Mesenchymal stem cell (in vitro differentiated cells and primary cell): ENCODE data around the gene HCN3.

Source experiments
- DNase-seq: peaks from one replicate; pipeline ENCODE4 v3.0.0-alpha.2; 2013
- H2AFZ ChIP-seq: one replicate; pipeline ENCODE4 v1.6.1; 2013; ENCODE audit warnings: low read depth, mild to moderate bottlenecking, control low read depth, inconsistent platforms, low read length, moderate library complexity
- H2AK5ac ChIP-seq: 2 replicates; pipeline ENCODE4 v1.6.1; 2013; ENCODE audit warnings: low read length, moderate library complexity, mild to moderate bottlenecking, inconsistent platforms; ENCODE audit not compliant: severe bottlenecking
- H2BK120ac ChIP-seq: one replicate; pipeline ENCODE4 v1.6.1; 2013; ENCODE audit warnings: low read depth, mild to moderate bottlenecking, inconsistent platforms, low read length, moderate library complexity
- H2BK12ac ChIP-seq, 2 experiments: one replicate each; pipeline ENCODE4 v1.6.1; 2013; ENCODE audit warnings: inconsistent platforms in 2 of 2, low read length in 2 of 2, mild to moderate bottlenecking in 2 of 2, moderate library complexity in 2 of 2, control low read depth in 1 of 2
- H2BK15ac ChIP-seq: one replicate; pipeline ENCODE4 v1.6.1; 2013; ENCODE audit warnings: mild to moderate bottlenecking, low read depth, inconsistent platforms; ENCODE audit not compliant: poor library complexity, severe bottlenecking
- H2BK5ac ChIP-seq: 2 replicates; pipeline ENCODE4 v1.6.1; 2013; ENCODE audit warnings: low read depth, mild to moderate bottlenecking, low read length, control low read depth, inconsistent platforms; ENCODE audit not compliant: poor library complexity, severe bottlenecking
- H3K14ac ChIP-seq, 2 experiments: one replicate each; pipeline ENCODE4 v1.6.1; 2013; ENCODE audit warnings: inconsistent platforms in 2 of 2, low read length in 2 of 2, control low read depth in 1 of 2, mild to moderate bottlenecking in 1 of 2, moderate library complexity in 1 of 2
- H3K18ac ChIP-seq, 2 experiments: one replicate each; pipeline ENCODE4 v1.6.1; 2013; ENCODE audit warnings: inconsistent platforms in 2 of 2, low read length in 2 of 2, control low read depth in 1 of 2, low read depth in 1 of 2, mild to moderate bottlenecking in 1 of 2
- H3K23ac ChIP-seq, 2 experiments: one replicate each; pipeline ENCODE4 v1.6.1; 2013; ENCODE audit warnings: inconsistent platforms in 2 of 2, low read length in 2 of 2, mild to moderate bottlenecking in 2 of 2, moderate library complexity in 2 of 2, control low read depth in 1 of 2
- H3K27ac ChIP-seq: 2 replicates; pipeline ENCODE4 v1.5.1; 2013; ENCODE audit warnings: mild to moderate bottlenecking, moderate library complexity, low read length, control low read depth, inconsistent platforms; ENCODE audit not compliant: poor library complexity, severe bottlenecking
- H3K27me3 ChIP-seq, 2 experiments: 2 replicates each; pipeline versions ENCODE4 v1.6.1 to v1.7.0; 2013; ENCODE audit warnings: low read length in 2 of 2, mild to moderate bottlenecking in 2 of 2, moderate library complexity in 2 of 2, control low read depth in 1 of 2, inconsistent platforms in 1 of 2; ENCODE audit not compliant: control insufficient read depth in 1 of 2, insufficient read depth in 1 of 2
- H3K36me3 ChIP-seq, 2 experiments: 2 replicates each; pipeline versions ENCODE4 v1.6.1 to v1.7.0; 2013; ENCODE audit warnings: low read length in 2 of 2, control low read depth in 1 of 2, inconsistent platforms in 1 of 2, low read depth in 1 of 2, mild to moderate bottlenecking in 1 of 2; ENCODE audit not compliant: insufficient read depth in 2 of 2, control insufficient read depth in 1 of 2
- H3K4ac ChIP-seq, 2 experiments: one replicate each; pipeline ENCODE4 v1.6.1; 2013; ENCODE audit warnings: inconsistent platforms in 2 of 2, low read length in 2 of 2, mild to moderate bottlenecking in 2 of 2, moderate library complexity in 2 of 2, control low read depth in 1 of 2, low read depth in 1 of 2
- H3K4me1 ChIP-seq: 2 replicates; pipeline ENCODE4 v1.6.1; 2013; ENCODE audit warnings: low read depth, low read length, control low read depth; ENCODE audit not compliant: control insufficient read depth, insufficient read depth
- H3K4me2 ChIP-seq: 2 replicates; pipeline ENCODE4 v1.6.1; 2013; ENCODE audit warnings: low read length, mild to moderate bottlenecking, inconsistent platforms; ENCODE audit not compliant: poor library complexity, severe bottlenecking
- H3K4me3 ChIP-seq, 2 experiments: 2 replicates each; pipeline versions ENCODE4 v1.5.1 to v1.7.0; 2013; ENCODE audit warnings: low read length in 2 of 2, mild to moderate bottlenecking in 2 of 2, control low read depth in 1 of 2, low read depth in 1 of 2; ENCODE audit not compliant: insufficient read depth in 1 of 2
- H3K79me1 ChIP-seq: replicated peaks from 2 replicates; pipeline ENCODE4 v1.6.1; 2013; ENCODE audit warnings: mild to moderate bottlenecking, control low read depth, low read length, inconsistent platforms; ENCODE audit not compliant: poor library complexity, severe bottlenecking
- H3K9ac ChIP-seq: 2 replicates; pipeline ENCODE4 v1.7.0; 2013; ENCODE audit warnings: mild to moderate bottlenecking, low read length, moderate library complexity
- H3K9me3 ChIP-seq: 2 replicates; pipeline ENCODE4 v1.7.0; 2013; ENCODE audit warnings: mild to moderate bottlenecking, low read length; ENCODE audit not compliant: control insufficient read depth
- H4K8ac ChIP-seq: one replicate; pipeline ENCODE4 v1.6.1; 2013; ENCODE audit warnings: inconsistent platforms, mild to moderate bottlenecking, low read length, moderate library complexity
- H4K91ac ChIP-seq: one replicate; pipeline ENCODE4 v1.6.1; 2013; ENCODE audit warnings: mild to moderate bottlenecking, low read length, inconsistent platforms
- WGBS: methylation state at CpG from one replicate; pipeline ENCODE4 v1.1.7; 2013; ENCODE audit warnings: mixed read lengths; 5-methylcytosine and 5-hydroxymethylcytosine counted together

HCN3 gene

DNA sequence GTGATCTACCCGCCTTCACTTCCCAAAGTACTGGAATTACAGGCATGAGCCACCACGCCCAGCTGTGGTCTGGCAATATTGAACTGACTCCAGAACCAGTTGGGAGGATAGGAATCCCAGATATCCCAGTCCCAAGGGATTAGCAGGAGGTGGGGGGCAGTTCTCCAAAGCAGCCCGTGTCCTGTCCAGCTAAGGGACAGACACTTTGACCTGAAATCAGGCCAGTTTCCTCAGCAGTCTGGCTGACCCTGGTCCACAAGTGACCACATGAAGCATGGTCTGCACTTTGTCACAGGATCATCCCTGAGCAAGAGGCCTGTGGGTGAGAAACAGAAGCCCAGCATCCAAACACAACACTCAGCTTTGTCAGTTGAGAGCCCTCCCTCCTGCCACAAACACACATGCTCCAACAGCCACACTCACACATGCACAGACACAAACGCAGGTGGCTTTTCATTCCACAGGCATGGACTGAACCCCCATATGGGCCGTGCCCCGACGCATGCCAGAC lies 28.7 kb downstream of the HCN3 start:
- H3K4me1 ChIP-seq = peaks cover 20% of the 10 kb centered on the region
- H4K8ac ChIP-seq = peak overlapping the region; percentile 45
- no peak overlapping the region for H2BK15ac ChIP-seq
- DNase-seq = peak; percentile 62
- H2BK5ac ChIP-seq = no peak overlapping the region
- H2AK5ac ChIP-seq = peak overlapping the region; percentile 83
- H3K9ac ChIP-seq = no peak overlapping the region
- H3K23ac ChIP-seq = peak overlapping the region in 1 of 2 experiments; percentile 79
- H3K27me3 ChIP-seq = no peaks in the 10 kb centered on the region
- H4K91ac ChIP-seq = peak overlapping the region; percentile 87
- H3K79me1 ChIP-seq = peaks cover 2% of the 10 kb centered on the region
- peak overlapping the region; percentile 46 for H2AFZ ChIP-seq
- peak overlapping the region; percentile 18 to 97 for H2BK12ac ChIP-seq
- H3K4me2 ChIP-seq = no peak overlapping the region
- H3K14ac ChIP-seq = peak overlapping the region in 1 of 2 experiments; percentile 51
- no peaks in the 10 kb centered on the region for H3K9me3 ChIP-seq
- peak overlapping the region in 1 of 2 experiments; percentile 87 for H3K18ac ChIP-seq
- H3K36me3 ChIP-seq = peaks cover 6 to 10% of the 10 kb centered on the region in 2 experiments
- no peak overlapping the region for H3K4me3 ChIP-seq
- H3K27ac ChIP-seq = no peak overlapping the region
- H3K4ac ChIP-seq = no peak overlapping the region
- H2BK120ac ChIP-seq = no peak overlapping the region
- WGBS = 57% methylated on average over 7 of the region's 7 CpGs

DNA sequence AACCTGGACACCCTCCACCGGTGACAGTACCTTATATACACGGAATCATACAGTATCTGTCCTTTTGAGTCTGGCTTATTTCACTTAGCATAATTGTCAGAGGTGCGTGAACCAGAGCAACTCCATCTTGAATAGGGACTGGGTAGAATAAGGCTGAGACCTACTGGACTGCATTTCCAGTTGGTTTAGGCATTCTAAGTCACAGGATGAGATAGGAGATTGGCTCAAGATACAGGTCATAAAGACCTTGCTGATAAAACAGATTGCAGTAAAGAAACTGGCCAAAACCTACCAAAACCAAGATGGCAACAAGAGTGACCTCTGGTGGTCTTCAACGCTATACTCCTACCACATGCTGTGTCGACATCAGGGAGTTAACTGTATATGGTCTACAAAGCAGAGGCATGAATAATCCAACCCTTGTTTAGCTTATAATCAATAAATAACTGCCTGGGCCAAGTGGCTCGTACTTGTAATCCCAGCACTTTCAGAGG lies 30.0 kb downstream of the HCN3 start:
- peaks cover 6% of the 10 kb centered on the region for H3K79me1 ChIP-seq
- peak overlapping the region; percentile 37 for H4K8ac ChIP-seq
- no peak overlapping the region for H3K4me3 ChIP-seq
- no peak overlapping the region for H3K27ac ChIP-seq
- H2BK15ac ChIP-seq = peak overlapping the region; percentile 7
- peak overlapping the region in 1 of 2 experiments; percentile 84 for H2BK12ac ChIP-seq
- H3K4ac ChIP-seq = no peak overlapping the region
- H2BK5ac ChIP-seq = no peak overlapping the region
- no peaks in the 10 kb centered on the region for H3K9me3 ChIP-seq
- peaks cover 10 to 21% of the 10 kb centered on the region in 2 experiments for H3K36me3 ChIP-seq
- H2BK120ac ChIP-seq = peak overlapping the region; percentile 1
- peak; percentile 72 for DNase-seq
- peak overlapping the region; percentile 93 for H3K9ac ChIP-seq
- peak overlapping the region; percentile 50 for H4K91ac ChIP-seq
- 71% methylated on average over 6 of the region's 6 CpGs for WGBS
- H3K4me1 ChIP-seq = peaks cover 20% of the 10 kb centered on the region
- no peak overlapping the region for H3K14ac ChIP-seq
- no peak overlapping the region for H2AFZ ChIP-seq
- H2AK5ac ChIP-seq = peak overlapping the region; percentile 36
- no peak overlapping the region for H3K18ac ChIP-seq
- H3K27me3 ChIP-seq = no peaks in the 10 kb centered on the region
- H3K23ac ChIP-seq = no peak overlapping the region
- H3K4me2 ChIP-seq = no peak overlapping the region

GRCh38 chr1:155308493-155309422 lies 31.5 kb downstream of the HCN3 start, which contains the start of gene FDPS:
Gene FDPS, plus strand, starts transcription at chr1:155308866. Its CDS starts 924 bp downstream, at chr1:155309790.
- Histone ChIP-seq H3K27me3 (no peaks in the 10 kb centered on the region), H2BK5ac (no peak within 1 kb of the TSS), H3K9ac (peak within 1 kb of the TSS; percentile 93), H3K4me2 (peak within 1 kb of the TSS; percentile 94), H3K14ac (peak within 1 kb of the TSS in 1 of 2 experiments; percentile 45), H3K4ac (peak within 1 kb of the TSS; percentile 69 to 96), H3K27ac (peak within 1 kb of the TSS; percentile 89), H3K36me3 (peaks cover 20 to 33% of the 10 kb centered on the region in 2 experiments), H3K4me3 (peak within 1 kb of the TSS; percentile 75 to 99), H2BK15ac (peak within 1 kb of the TSS; percentile 86), H2BK120ac (peak within 1 kb of the TSS; percentile 68), H4K91ac (peak within 1 kb of the TSS; percentile 79), H2AFZ (no peak within 1 kb of the TSS), H3K9me3 (no peaks in the 10 kb centered on the region), H4K8ac (peak within 1 kb of the TSS; percentile 82), H2AK5ac (peak within 1 kb of the TSS; percentile 72), H3K4me1 (peaks cover 22% of the 10 kb centered on the region), H3K79me1 (peaks cover 12% of the 10 kb centered on the region), H3K23ac (peak within 1 kb of the TSS in 1 of 2 experiments; percentile 81), H2BK12ac (peak within 1 kb of the TSS in 1 of 2 experiments; percentile 85), H3K18ac (peak within 1 kb of the TSS; percentile 78 to 92)
- WGBS = under 1% methylated on average over 49 of the region's 51 CpGs
- peak; percentile 99 for DNase-seq
